Muscle of arm (tissue), 12 donors: ENCODE measurements around the gene LRRC53. TPM values are rescaled to one million over a fixed set of nuclear protein-coding genes. Genes with fewer than 3 reads are reported as not detected.

Experiments used
- DNase-seq: peaks from one replicate; pipeline ENCODE4 v3.0.0-alpha.2; 2013
- polyA plus RNA-seq, 12 donors: library from polyadenylated mRNA; unstranded; fragments of 120-200 nt; gene quantifications; one replicate each; pipeline ENCODE4 v1.2.1, GENCODE V29; 2013; ENCODE audit not compliant: insufficient read length in 12 of 12

The LRRC53 gene
- polyA plus RNA-seq, 12 donors = not detected

DNA sequence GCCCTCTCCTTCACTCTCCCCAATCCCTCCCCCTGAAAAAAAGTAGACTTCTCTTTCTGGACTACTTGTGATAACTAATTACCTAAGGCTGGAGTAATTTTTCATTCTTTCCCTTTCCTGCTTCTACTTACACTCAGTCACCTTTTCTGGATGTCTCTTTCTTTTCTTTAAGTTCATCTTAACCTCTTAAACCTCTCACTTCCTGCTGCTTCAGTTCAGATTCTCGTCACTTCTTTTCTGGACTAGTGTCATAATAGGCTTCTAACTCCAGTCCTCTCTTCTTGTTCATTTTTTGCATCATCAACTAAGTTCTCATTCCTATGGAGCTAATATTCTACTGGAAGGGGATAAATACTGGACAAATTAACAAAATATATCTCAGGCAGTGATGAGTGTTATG lies 75.4 kb downstream of the LRRC53 start:
- DNase-seq = no peak

DNA sequence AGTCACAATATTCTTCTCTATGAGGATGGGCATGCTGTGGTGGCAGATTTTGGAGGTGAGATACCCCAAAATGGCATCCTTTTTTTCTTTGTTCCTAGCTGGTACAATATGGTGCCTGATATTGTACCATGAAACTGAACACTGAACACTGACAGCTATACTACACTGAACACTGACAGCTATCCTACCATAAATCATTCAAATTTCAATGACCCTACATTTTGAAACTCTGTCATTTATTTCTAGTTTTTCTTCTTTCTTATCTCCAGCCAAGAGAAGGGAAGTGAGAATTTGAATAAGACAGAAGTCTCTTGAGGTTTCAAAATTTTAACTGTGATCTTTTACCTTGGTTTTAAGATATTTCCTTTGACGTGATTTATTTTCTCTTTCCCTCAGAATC lies 76.3 kb downstream of the LRRC53 start:
- DNase-seq = no peak

DNA sequence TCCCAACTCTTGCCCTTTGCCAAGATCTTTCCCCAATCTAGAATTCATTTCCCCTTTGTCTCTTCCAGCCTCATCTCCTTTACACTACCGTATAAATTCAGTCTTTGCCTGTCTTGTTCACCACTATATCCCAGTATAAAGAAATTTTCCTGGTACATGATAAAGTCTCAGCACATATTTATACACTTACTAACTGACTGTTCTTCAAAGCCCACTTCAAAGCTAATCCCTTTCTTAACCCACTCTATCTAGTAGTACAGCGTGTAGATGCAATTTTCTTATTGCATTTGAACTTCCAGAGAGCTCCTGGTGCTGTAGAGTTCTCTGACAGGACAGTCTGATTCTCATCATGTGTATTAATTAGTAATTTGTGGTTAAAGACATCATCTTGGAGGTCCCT lies 78.1 kb downstream of the LRRC53 start:
- DNase-seq = no peak

DNA sequence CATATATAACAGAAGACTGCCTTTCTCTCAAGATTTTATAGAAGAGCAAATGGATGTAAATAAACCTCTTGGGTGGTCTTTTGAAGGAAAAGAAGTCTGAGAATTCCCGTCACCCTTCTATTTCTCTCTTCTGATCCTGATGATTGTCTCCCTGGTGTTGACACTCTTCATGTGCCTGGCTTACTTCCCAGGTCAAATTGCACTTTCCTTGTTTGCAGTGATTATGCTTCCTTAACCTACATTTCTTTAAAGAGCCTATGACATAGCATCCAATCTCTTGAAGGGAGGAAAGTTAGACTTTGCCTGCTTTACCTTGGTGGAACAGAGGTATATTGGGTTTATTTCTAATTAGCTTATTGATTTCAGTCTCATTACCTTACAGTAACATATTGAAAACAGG lies 80.1 kb downstream of the LRRC53 start:
- no peak for DNase-seq

DNA sequence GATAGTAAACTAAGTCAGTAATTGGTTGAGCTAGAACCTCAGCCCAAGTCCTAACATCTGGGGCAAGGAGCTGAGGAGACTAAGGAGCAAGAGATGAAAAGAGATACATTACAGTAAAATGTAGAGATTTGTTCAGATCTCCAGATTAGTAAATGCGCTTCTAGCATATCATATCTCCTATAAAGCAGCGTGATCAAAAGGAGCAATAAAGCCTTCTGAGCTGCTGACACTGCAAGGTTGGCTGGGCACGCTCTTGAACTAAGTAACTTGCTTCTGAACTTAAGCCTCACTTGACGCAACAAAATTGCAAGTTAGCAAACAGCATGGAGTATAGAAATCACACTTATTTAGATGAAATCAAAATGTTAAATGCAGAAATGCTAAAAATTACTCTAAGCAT lies 80.9 kb downstream of the LRRC53 start:
- DNase-seq = no peak

DNA sequence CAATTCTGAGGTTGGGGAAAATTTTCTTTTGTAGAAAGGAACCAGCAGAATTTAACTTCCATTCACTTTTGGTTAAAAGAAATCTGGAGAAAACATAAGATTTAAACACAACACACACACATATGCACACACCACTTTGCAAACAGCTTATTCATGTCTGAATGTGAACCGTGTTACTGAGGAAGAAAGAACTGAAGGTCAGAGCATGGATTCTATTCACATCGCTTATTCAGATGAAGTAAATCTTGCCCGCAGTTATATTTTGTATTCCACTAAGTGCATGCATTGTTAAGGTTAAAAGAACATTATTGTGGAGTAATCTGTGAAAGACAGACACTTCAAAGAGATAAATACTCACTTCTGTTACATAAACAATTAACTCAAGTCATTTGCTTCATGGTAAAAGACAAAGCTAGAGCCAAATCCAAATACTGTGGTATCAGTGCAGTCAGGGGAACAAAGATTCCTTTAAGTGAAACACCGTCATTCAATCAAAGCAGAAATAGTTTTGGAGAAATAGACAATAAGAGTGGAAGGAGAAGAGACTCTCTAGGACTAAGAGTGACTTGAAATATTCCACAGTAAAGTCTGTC lies 82.0 kb downstream of the LRRC53 start:
- no peak for DNase-seq

DNA sequence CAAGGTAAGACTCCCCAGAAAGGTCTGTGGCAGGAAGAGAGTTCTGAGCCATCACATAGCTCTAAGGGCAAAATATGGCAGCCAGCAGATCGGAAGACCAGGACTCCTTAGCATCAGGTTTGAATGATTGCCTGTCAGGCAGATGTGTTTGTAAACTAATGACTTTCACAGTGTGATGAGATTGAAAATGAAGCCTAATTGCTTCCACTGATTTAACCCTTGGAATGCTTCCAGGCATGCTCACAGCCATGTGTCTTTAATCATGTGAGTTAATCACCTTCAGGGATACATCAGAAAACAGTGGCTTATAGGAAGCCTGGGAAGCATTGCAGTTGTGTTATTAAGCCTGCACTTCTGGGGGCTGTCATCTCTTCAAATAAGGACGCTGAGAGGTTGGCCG lies 82.8 kb downstream of the LRRC53 start:
- no peak for DNase-seq

DNA sequence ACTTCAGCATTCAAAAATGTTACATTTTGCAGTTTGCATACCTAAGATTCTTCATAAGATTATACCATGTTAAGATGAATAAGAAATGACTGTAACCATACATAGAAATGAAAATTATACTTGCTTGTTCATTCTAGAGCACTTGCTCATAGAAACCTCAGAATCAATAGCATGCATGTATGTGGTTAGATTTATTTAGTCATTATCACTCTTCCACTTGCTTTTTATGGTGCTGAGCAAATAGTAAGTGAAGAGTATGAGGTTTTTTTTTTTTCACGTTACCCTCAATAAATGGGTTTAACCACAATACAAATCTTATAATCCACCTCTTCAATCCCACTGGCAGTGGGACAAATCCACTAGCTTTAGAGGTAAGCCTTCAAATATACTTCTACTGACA lies 84.7 kb downstream of the LRRC53 start:
- DNase-seq = no peak

DNA sequence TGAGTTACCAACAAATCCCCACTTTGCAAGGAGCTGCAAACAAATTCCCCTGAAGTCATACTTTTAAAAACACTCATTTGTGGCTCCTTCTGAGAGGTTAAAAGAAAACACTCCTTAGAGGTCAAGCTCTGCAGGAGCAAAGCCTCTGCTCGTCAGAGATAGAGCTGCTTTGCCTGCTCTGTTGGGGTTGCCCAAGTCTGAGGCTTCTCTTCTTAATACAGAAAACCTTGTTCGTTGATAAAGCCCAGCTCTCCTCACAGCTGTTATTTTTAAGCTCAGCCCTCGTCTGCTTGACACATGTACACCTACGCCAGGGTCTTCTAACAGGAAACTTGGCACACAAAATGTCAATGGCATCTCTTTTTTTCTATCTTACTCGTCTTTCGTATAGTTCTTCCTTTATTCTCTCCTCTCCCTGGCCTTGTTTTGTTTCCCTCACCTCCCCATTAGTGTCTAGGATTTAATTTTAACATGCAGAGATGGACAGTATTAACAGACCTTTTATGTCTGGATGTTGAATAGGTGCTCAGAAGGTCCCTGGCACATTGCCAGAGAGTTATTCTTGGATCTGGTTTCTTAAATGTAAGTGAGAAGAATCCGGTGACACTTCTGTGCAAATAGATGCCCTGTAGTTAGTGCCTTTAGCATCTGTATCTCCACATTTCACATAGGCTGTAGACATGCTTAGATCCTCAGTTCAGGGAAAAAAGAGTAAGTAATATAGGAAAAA lies 86.0 kb downstream of the LRRC53 start:
- no peak for DNase-seq

DNA sequence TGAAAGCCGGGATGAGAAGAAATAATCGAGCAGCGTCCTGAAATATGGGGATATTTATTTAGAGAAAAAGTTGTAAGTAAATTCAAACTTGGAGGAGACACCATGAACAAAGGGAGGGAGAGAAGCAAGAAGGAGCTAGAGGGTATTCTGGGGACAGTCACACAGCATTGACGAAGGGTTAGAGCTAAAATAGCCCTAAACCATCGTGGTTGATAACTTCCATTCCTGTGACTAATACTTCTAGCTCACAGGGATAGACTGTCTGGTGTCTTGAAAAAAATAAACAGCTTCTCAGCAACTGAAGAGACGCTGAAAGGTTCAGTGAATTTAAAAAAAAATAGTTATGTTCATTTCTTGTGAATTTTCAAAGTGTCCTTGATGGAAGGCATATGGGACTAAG lies 86.7 kb downstream of the LRRC53 start:
- DNase-seq = no peak

DNA sequence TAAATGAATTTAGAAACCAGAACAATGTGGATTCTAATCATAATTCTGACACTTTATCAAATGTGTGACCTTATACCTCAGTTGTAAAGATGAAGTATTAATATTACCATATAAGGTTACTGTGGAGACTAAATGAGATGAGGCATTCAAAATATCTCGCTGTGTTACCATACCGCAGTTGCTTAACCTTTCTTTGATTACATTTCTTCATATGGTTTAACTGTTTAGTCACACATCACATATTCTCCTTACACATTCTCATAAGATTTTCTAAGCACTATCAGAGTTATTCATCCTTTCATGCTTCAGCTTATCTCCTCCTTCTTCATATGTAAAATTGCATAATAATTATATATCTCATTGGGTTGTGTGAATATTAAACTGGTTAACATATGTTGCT lies 88.9 kb downstream of the LRRC53 start:
- DNase-seq = no peak

DNA sequence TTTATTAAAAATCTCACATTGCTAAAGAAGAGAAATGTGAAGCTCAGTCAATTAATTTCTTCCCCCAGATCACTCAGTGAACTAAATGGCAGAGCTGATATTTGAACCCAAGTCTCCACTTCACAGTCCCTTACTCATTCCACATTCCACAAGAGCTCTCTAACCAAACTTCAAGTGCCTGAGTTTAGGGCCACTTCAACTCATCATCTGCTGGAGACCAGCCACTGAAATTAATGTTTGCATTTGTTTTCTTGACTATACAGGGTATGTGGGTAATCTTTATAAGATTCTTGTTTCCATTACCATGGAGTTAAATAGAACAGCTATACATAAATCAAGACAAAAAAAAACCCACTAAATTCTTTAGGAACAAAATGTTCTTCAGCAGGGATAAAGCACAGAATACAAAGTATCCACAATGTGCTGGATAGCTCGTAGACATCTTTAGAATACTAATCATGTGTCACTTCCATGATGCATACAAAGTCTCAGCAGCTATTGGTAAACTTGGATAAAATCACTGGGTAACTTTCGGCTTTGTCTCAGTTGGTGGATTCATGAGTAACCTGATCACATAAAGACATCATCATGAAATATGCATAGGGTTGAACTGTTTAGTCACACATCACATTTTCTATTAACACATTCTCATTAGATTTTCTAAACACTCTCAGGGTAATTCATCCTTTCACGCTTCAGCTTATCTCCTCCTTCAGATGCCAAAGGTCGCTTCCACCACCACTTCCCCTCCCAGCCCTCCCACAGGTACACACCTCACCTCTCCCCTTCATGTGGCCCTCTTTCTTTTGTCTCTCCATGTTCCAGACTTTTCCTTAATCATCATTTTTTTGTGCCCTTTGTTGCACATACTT lies 89.8 kb downstream of the LRRC53 start:
- DNase-seq = no peak

DNA sequence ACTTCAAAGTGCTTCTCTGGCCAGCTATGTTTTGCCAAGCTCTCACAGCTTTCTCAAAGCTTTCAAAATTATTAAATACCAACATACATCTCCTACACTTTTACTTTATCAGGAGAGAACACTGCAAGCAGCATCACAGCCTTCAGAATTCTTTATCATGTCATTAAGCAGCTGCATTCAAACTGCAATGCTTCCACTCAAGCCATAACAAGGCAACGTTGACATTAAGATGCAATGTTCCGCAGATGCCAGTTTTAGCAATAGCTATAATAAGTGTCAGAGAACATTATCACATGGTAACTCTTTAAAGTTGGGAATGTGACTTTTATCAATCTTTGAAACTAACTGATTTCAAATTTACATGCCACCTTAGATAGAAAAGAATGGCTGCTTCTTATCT lies 91.9 kb downstream of the LRRC53 start:
- no peak for DNase-seq

Other genes starting within 250 kb of the LRRC53 start
- under 1 TPM in 10 of 12 donors, not detected in 2; 0.04 to 0.41 (median 0.12) TPM for gene ERICH3, start 161.2 kb upstream of the LRRC53 start, polyA plus RNA-seq
- 10 to 100 TPM in 11 of 12 donors, not detected in 1; 27.6 to 43.0 (median 32.7) TPM for gene CRYZ, start 220.4 kb upstream of the LRRC53 start, polyA plus RNA-seq
- gene TYW3, start 220.5 kb upstream of the LRRC53 start, polyA plus RNA-seq = 10 to 100 TPM in 11 of 12 donors, not detected in 1; 14.3 to 41.0 (median 20.7) TPM